Measurements from ENCODE around the gene HDAC8.
"Not testable (repeated sequence)": the region's sequence is repeated elsewhere in the genome, so short reads cannot be mapped to it uniquely, and the experiment has no call there.

- TF ChIP-seq CTCF (IDR thresholded peaks at IDR 0.05 in 4 of 5, conservative IDR thresholded peaks at IDR 0.05 in 1 of 5); POLR2A (IDR thresholded peaks at IDR 0.05): not testable (repeated sequence)
Measured at GRCh38 chrX:72440764-72441163, 131.9 kb downstream of the HDAC8 start.

Measured in gastrocnemius medialis (tissue), 4 donors.